GM15510 (cell line): Measurements from ENCODE around the gene HIPK2.

Experiments used
- POLR2A ChIP-seq: IDR thresholded peaks from 3 replicates; pipeline ENCODE4 v1.6.1; 2011; ENCODE audit warnings: borderline replicate concordance; ENCODE audit not compliant: insufficient read length; ENCODE audit errors: extremely low read depth

HIPK2 gene

DNA sequence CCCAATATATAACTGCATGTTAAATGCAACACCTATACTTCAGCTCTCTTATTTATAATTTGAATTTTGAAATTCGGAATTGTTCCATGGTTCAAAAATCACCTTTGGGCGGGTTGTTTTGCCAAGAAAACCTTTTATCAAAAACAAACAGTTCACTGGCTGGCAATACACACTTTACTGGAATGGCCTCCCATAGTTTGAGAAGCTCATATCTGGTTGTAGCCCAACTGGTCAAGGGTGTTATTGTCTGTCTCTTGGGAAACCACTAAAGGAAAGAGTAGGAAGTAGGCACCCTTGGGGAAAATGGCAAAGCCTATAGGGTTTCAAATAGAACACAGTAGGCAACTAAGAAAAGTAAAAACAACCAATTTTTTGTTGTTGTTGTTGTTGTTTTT lies 117.9 kb downstream of the HIPK2 start:
- TF ChIP-seq POLR2A = no peak

DNA sequence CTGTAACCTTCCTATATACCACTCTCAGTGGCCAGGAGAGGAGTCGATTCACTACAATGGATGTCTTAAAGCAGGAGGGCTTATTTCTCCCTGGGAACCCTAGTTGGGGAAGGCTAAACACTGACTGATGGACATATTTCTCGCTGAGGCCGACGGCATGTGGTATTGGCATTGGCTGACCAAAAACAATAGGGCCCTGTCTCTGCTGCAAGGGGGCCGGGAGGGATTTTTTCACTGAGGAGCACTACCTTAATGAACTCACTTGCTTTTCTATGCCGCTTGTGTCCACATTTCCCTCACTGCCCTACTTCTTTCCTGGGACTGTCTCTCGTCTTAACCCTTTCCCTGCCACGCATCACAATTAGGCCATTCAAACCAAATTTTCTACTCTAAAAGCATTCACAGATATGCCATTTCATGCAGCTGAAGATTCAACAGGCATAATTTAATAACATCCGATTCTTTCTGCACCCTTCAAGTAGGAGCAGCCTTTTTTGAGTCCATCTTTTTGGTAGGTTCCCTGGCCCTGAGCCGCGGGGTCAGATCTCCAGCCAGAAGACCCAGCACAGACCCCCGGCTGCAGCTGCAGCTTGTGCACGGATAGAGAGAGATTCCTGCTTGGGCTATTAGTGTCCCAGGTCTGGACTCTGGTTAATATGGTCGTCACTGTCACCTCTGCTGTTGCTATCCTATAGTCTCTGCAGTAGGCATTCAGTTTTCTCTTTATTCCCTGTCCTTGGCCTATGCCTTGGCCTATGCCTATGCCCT lies 118.7 kb downstream of the HIPK2 start:
- TF ChIP-seq POLR2A = no peak

DNA sequence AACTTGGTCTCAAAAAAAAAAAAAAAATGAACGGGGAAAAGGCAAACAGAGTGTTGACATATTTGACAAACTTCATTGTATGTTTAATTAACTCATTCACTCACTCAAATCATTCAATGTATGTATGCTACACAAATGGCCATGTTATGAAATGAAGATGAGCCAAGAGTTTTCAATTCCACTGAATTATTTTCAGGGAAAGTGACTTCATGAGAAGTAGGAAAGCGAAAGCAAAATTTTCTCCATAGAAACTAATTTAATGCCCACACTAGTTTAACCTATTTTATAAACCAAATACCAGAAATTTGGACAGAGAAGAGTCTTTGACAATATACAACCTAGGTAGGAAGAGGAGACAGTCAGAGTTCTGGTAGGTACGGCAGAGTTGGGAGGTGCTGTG lies 119.5 kb downstream of the HIPK2 start:
- no peak for TF ChIP-seq POLR2A

DNA sequence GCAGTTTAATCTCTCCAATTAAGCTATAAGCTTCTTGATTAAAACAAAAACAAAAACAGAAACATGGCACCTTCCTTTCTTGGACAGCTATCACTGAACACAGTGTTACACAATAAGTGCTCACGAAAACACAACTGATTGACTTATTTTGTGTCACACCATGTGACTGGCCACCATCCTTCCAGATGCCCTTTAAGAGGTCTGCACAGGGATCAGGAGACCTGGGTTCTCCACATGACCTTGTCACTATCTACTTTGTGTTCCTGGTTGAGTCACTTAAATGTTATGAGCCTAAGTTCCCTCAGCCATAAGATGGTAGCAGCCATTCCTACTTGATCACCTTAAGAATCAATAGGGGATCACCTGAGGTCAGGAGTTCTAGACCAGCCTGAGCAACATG lies 120.1 kb downstream of the HIPK2 start:
- TF ChIP-seq POLR2A = no peak

DNA sequence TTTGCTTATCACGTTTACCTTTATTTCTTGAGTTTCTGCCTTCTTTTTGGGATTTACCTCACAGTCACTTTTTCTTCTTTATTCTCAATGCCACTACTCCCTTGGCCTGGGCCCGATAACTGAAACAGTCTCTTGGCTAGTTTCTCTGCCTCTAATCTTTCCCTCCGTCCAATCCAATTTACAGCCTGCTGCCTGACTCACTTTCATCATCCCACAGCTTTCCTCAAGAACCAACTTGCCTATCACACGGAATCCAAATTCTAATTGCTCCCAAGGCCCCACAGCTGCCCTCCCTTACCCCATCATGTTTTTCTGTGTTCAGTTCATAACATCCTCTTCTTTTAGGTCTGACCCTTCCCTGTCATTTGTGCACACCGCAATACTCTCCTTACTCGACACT lies 121.4 kb downstream of the HIPK2 start:
- no peak for TF ChIP-seq POLR2A

DNA sequence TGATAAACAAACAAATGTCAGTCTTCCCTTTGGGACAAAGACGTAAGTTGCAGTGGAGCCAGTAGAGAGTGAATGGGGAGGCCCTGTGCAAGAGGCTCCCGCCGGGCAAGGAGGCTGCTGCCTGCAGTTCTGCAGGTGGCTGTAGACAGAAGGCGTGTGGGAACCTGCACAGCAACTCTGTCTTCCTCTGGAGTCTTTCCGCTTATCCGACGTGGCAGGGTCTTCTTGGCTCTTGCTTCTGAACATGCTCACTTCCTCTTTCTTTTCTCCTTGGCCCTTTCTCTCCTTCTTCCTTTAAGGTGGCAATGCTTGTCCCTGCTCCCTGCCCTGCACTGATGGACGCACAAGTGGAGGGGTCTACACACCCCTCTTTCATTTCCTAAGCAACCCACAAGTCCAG lies 122.5 kb downstream of the HIPK2 start:
- no peak for TF ChIP-seq POLR2A

DNA sequence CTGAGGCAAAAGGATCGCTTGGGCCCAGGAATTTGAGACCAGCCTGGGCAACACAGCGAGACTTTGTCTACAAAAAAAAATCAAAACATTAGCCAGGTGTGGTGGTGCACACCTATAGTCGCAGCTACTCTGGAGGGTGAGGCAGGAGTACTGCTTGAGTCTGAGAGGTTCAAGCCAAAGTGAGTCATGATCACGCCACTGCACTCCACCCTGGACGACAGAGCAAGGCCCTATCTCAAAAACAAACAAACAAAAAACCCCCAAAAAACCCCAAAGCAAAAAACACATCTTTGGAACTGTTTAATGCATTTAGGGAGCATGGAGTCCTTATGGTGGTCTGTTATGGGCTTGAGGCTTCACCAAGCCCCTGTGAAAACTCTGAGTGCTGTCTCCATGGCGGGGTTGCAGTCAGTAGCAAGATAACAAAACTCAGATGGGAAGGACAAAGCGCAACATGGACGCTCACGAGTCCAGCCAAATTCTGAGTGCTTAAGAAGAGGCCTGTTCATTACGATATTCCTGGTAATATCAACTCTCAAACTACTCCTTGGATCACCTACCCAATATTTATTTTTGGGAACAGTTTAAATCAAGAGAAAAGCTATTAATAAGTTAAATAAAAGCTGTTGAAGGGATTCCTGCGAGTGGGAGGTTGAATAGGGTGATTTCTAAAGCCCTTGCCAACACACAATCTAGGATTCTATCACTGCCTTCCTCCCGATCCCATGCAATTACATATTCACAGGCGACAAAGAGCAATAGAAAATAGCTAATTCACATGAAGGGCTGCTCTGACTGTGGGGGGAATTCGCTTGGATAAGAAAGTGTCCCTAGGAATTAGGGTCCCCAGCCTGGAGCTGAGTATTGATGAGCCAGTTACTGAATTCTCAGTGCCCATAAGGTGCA lies 123.3 kb downstream of the HIPK2 start:
- TF ChIP-seq POLR2A = no peak

DNA sequence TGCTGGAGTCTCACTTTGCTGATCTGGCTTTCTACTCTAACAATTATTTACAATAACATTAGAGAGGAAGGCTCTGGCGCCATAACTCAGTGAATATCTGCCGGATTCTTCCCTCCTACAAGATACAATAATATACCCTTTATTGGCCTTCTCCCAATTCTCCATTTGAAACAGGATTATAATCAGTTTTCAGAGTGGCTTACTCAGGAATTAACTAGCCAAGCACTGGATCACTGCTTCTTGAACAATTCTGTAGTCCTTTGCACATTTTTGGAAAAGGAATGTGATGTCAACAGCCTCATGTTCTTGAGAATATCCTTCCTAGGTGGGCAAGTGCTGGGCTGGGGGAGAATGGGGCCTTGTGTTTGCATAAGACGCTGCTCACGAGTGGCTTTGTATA lies 125.9 kb downstream of the HIPK2 start:
- TF ChIP-seq POLR2A = no peak

DNA sequence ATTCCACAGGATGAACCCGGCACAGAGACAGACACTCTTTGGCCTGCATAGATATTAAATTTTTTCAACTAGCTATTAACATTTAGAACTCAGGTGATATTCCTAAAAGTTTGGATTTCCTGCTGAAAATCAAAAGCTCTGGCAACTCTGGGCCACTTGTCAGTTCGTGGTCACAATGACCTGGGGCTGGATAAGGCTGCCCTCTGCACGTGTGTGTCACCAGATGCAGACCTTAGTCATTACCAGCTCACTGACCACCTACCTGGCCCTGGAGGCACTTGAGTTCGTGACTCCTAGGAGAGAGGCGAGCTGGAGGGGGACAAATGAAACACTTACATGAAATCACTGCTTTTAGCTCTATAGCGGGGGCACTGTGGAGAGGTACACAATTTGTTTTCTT lies 126.5 kb downstream of the HIPK2 start:
- TF ChIP-seq POLR2A = no peak

DNA sequence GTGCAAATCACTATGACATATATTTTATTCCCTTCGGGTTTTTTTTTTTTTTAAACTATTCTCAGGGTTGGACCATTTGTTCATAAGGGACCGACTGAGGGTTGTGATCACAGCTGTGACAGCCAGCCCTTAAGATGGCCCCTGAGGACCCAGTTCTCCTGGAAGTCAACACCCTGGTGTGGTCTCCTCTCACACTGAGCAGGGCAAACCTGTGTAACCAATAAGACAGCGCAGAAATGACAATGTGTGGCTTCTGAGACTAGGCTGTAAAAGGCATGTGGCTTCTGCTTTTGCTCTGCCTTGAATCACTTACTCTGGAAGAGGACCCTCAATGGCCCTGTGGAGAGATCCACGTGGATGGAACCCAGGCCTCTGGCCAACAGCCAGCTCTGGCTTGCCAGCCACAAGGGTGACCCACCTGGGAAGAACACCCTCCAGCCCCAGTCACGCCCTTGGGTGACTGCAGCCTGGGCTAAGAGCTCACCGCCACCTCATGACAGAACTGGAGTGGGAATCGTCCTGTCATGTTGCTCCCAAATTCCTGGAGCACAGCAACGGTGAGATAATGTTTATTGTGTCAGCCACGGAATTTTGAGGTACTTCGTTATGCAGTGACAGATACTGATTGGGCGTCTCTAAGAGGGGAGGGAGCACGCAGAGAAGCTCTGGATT lies 127.2 kb downstream of the HIPK2 start:
- TF ChIP-seq POLR2A = no peak

DNA sequence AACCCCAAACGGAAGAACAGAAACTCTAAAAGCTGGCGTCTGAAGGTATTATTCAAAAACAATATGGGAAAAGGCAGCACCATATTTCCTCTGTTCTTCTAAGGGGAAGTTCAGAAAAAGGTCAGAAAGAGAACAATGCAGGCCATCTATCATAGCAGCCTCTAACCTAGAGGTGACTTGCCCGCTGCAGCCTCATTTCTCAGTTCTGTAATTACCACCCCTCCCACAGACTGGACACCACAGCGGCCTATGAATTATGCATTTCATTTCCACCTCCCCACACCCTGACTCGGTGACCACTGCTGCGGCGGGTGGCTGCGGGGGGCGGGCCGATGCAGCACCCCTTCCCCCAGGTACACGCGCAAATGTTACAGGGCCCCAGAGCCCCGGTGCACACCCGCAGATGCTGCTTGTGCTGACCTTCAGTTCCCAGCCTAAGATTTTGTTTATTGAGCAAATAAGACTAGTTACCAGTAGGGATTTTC lies 128.8 kb downstream of the HIPK2 start:
- no peak for TF ChIP-seq POLR2A

DNA sequence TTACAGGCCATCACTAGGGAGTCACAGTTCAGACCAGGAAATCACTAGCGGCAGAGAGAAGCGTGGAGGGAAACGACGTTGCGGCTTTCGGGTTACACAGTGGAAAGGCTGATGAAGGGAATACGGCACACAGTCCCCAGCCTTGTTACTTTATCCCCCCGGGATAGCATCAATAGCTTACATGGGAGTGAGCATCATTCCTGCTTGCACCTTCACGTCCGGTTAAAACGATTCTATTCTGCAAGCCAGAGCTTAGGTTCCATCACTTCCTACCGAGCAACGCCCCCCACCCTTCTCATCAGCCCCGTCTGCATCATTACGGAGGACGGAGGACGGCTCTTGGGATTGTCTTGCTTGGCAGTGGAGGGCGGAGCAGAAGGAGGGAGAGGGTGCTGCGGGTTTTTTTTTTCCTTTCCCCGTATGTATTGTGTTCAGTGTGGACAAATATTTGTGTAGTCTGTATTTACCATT lies 129.4 kb downstream of the HIPK2 start:
- TF ChIP-seq POLR2A = no peak

DNA sequence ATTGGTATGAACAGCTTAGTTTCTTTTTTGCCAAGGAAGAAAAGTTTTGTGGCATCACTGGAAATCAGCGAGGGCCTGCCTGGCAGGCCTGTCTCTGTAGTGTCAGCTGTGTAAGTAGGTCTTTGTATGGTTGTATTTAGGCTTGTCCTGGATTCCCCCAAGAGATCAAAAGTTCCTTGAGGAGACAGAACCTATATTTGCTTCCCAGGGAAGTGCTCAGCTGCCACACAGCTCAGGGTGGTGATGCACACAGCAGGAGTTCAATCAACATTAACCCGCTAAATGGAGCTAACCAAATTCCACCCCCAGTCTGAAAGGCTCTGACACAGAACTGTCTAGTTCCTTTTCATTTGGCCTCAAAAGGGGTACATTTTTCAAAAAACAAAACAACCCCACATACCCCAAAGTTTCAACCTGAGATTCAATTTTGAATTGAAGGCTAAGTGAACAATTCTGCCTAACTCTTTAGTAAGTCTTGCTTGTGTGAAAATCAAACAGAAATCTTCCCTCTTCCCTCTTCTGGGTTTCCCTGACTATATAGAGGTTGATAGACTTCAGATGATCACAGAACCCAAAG lies 129.9 kb downstream of the HIPK2 start:
- TF ChIP-seq POLR2A = no peak

DNA sequence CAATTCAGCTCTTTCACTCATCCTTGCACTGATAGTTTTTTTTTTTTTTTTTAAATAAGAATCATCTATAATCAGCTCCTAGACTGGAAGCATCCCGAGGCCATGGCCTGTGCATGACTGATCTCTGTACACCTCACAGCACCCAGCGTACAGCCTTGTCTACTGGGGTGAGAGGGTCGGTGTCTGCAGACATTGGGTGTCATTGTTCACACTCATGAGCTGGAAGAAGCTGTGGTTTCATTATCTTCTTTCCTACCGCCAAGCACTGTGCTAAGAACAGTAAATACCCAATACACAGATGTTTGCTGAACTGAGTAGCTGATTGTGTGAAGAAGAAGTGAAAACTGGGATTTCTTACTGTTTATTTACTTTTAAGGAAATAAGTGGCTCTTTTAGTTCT lies 130.7 kb downstream of the HIPK2 start:
- TF ChIP-seq POLR2A = no peak

DNA sequence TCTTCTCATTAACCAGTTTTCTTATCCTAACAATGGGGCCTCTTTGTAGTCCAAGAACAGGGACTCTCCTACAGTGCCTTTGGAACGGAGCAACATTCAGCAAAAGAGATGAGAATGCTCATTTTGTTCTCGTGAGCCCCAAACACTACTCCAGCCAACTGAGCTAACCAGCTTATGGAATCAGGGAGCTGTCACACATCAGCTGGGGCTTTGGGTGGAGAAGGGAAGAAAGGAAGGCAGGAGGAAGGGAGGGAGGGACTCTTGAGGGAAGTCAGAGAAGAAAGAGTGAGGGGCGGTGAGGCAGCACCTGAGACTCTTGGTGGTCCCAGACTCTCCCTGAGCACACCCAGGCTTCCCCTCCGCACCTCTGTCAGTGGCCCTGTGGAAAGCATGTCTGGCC lies 131.2 kb downstream of the HIPK2 start:
- no peak for TF ChIP-seq POLR2A

DNA sequence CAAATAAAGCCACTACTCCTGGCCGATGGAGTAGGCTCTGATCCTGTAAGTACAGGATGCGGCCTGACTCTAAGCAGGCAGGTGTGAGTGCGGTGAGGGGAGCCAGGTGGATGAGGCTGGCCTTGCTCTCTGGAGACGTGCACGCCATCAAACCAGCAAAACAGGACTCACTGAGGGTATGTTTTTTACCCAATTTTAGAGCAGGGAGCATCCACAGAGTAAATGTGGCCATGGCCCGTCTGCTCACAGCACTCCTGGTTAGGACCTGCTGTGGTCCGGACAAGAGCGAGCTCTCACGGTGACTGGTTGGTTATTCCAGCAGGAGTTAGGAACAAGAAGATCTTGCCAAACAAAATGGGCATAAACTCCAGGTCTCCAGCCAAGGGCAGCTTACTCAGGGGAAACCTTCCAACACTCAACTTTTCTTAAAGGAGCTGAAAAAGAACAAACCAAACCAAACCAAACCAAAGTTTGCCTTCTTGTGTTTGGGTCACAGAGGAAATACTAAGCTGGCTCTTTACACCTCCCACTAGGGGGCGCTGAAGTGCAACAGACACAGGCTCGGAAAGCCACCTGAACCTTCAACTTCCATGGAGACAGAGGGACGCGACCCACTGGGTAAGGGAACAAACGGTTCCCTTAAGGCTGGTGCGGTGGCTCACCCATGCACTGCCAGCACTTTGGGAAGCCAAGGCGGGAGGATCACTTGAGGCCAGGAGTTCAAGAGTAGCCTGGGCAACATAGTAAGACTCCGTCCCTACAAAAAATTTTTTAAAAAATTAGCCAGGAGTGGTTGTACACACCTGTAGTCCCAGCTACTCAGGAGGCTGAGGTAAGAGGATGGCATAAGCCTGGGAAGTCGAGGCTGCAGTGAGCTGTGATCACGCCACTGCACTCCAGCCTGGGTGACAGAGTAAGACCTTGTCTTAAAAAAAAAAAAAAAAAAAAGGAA lies 131.9 kb downstream of the HIPK2 start:
- TF ChIP-seq POLR2A = no peak
